Epithelial cell of proximal tubule (primary cell): ENCODE data around the gene ZNF664. TPM values are rescaled to one million over a fixed set of nuclear protein-coding genes. Genes with fewer than 3 reads are reported as not detected.
"Not testable (repeated sequence)": the region's sequence is repeated elsewhere in the genome, so short reads cannot be mapped to it uniquely, and the experiment has no call there.

Experiments
- DNase-seq: peaks from one replicate; pipeline ENCODE4 v3.0.0-alpha.2; 2011; ENCODE audit warnings: low read depth
- H3K4me3 ChIP-seq: 2 replicates; pipeline ENCODE4 v1.5.1; 2011; ENCODE audit warnings: low read depth, mild to moderate bottlenecking, low read length
- CTCF ChIP-seq: conservative IDR thresholded peaks from 2 replicates; pipeline ENCODE4 v1.5.1; 2012; ENCODE audit warnings: low read depth, mild to moderate bottlenecking, low read length
- total RNA-seq: library from RNA; depleted of rRNA; stranded (reverse); fragments of >200 nt; gene quantifications from 2 replicates; pipeline ENCODE4 v1.2.3, GENCODE V29; 2015

ZNF664 gene
- total RNA-seq, 1 donor from 2014 or later: 41.7 TPM

GRCh38 chr12:123942238-123942653 lies 30.8 kb upstream of the ZNF664 start:
- H3K4me3 ChIP-seq: no peak overlapping the region
- no peak for TF ChIP-seq CTCF
- no peak for DNase-seq

DNA sequence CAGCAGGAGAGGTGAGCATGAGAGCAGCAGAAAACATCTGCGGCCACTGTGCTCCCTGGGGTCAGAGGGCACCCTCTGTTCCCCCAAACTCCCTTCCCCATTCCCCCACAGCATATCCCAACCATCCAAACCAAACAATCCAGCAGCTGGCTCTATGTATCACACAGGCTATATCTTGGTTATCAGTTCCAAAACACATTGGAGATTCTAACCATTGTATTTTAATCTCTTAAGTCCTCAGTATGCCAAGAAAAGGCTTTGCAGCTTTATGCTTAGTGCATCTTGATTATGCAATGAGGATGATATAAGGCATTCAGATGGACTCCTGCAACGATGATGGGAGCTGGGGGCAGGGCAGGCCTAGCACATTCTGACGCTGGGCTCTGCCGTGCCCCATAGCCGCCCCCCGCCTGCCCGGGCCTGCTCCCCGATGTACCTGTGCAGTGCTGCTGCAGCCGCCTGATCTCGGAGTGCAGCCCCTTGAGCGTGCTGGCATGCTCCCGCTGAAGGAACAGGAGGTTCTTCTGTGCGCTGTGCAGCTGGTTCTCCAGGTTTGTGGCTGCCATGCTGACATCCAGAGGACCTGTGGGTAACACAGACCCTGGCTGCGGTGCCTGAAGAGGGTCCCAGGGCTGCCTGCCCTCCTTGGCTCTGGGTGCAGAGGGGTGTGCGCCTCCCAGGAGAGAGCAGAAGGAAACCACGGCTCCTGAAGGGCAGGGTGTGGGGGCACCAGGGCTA lies 29.9 kb upstream of the ZNF664 start:
- H3K4me3 ChIP-seq: no peak overlapping the region
- no peak for TF ChIP-seq CTCF
- DNase-seq: no peak

DNA sequence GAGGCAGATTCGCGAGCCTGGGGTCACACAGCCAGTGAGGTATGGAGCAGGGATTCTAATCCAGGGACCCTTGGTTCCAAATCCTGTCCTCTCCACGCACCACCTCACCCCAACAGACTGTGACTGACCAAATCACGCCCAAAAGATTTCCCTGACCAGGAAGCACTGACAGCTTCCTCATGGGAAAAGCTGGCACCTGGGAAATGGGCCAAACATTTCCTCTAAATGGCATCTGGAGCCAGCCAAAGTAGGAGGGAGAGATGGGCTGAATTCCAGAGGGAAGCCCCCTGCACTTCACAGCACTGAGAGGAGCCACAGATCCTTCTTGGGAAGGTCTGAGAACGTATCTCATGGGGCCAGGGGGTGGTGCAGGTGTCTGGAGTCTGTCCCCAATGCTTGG lies 29.2 kb upstream of the ZNF664 start:
- no peak for DNase-seq
- TF ChIP-seq CTCF: no peak
- no peak overlapping the region for H3K4me3 ChIP-seq

DNA sequence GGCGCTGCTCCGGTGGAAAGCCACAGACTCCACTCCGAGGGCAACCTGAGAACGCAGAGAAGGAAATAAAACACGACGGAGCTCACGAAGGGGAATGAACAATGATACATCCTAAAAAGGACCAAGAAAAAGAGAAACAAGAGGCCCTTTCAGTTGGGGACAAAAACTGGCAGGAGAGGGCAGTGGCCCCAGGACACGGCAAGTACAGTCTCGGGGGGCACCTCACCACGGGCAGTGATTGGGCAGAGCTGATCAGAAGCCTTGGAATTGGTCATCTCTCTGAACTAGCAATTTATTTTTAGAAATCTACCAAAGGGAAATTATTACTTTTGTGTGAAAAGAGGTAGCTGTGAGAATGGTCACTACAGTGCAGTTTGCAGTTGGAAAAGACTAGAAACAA lies 28.3 kb upstream of the ZNF664 start:
- no peak for TF ChIP-seq CTCF
- DNase-seq: no peak
- H3K4me3 ChIP-seq: no peak overlapping the region

DNA sequence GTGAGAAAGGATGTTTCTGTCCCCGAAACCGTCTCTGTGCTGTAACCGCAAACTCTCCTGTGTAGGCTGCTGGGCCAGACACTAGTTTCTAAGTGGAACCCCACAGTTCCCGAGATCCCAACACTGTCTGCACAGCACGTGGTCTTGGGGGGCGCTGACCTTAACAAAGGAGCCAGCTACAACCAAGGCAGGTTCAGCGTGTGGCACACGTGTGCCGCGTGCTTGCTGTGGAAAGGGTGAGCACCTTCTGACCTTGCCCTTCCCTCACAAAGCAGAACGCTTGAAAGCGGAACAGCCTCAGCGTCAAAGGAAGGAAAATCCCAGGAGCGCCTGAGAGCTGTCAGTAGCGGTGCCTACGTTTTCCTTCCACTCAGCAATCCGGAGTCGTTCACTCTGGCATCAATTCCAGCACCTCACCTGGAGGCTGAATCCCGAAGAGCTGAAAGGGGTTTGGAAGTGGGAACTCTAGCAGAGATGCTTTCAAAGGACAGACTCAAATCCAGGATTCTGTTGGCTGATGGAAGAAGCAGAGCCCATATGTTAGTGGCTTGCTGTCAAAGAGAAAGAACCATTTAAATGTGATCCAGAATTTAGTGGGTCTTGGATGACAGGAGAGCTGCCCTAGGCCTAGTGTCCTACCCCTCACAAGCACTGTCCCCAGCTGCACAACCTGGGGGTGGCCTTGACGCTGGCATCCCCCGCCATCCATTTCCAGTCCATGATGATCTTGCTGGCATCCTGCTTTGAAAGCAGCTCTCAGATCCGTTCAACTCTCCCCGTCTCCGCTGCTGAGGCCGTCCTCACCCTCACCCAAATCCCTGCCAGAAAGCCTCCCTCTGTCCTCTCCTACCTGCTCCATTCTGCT lies 27.5 kb upstream of the ZNF664 start:
- TF ChIP-seq CTCF: no peak
- DNase-seq: no peak

GRCh38 chr12:123946152-123946515 lies 26.9 kb upstream of the ZNF664 start:
- no peak overlapping the region for H3K4me3 ChIP-seq
- TF ChIP-seq CTCF: no peak
- no peak for DNase-seq

More for the DNA sequence above, 27.5 kb upstream of the ZNF664 start:
- H3K4me3 ChIP-seq: no peak overlapping the region

DNA sequence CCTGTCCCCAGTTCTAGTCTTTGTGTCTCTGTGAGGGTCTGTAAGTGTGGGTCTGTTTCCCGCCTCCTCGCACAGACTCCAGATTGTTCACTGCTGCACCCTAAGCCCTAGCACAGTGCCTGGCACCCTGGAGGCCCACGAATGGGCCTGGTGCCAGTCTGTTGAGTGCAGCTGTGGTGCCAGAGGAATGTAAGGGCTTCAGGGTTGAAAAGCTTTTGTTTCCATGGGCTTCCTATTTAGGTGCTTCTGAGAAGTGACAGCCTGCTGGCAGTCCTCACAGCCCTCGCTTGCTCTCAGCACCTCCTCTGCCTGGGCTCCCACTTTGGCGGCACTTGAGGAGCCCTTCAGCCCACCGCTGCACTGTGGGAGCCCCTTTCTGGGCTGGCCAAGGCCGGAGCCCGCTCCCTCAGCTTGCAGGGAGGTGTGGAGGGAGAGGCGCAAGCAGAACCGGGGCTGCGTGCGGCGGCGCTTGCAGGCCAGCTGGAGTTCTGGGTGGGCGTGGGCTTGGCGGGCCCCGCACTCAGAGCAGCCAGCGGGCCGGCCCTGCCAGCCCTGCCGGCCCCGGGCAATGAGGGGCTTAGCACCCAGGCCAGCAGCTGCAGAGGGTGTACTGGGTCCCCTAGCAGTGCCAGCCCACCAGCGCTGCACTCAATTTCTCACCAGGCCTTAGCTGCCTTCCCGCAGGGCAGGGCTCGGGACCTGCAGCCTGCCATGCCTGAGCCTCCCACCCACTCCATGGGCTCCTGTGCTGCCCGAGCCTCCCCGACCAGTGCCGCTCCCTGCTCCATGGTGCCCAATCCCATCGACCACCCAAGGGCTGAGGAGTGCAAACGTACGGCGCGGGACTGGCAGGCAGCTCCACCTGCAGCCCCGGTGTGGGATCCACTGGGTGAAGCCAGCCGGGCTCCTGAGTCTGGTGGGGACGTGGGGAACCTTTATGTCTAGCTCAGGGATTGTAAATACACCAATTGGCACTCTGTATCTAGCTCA lies 26.2 kb upstream of the ZNF664 start:
- H3K4me3 ChIP-seq: not testable (repeated sequence)

DNA sequence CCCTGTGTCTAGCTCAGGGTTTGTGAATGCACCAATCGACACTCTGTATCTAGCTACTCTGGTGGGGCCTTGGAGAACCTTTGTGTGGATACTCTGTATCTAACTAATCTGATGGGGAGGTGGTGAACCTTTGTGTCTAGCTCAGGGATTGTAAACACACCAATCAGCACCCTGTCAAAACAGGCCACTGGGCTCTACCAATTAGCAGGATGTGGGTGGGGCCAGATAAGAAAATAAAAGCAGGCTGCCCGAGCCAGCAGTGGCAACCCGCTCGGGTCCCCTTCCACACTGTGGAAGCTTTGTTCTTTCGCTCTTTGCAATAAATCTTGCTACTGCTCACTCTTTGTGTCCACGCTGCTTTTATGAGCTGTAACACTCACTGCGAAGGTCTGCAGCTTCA lies 25.5 kb upstream of the ZNF664 start:
- not testable (repeated sequence) for DNase-seq, H3K4me3 ChIP-seq

More for the DNA sequence above, 26.2 kb upstream of the ZNF664 start:
- not testable (repeated sequence) for DNase-seq
